DOHH2 (cell line): Measurements from ENCODE around the gene HCRTR1.

ENCODE experiments used
- EZH2phosphoT487 ChIP-seq: fragments of 200-600 bp; sonication (generic); IDR thresholded peaks from 2 replicates; pipeline ENCODE4 v1.6.1; 2017; ENCODE audit warnings: borderline replicate concordance, mild to moderate bottlenecking, antibody characterized with exemption, low read length, moderate library complexity, mixed read lengths
- TF ChIP-seq, protein P1 (sequence below): fragments of 200-600 bp; sonication (generic); IDR thresholded peaks from one replicate; pipeline ENCODE4 v1.5.1; 2014; ENCODE audit warnings: antibody characterized with exemption, mild to moderate bottlenecking, low read depth, low read length; ENCODE audit not compliant: poor library complexity, severe bottlenecking

DNA sequence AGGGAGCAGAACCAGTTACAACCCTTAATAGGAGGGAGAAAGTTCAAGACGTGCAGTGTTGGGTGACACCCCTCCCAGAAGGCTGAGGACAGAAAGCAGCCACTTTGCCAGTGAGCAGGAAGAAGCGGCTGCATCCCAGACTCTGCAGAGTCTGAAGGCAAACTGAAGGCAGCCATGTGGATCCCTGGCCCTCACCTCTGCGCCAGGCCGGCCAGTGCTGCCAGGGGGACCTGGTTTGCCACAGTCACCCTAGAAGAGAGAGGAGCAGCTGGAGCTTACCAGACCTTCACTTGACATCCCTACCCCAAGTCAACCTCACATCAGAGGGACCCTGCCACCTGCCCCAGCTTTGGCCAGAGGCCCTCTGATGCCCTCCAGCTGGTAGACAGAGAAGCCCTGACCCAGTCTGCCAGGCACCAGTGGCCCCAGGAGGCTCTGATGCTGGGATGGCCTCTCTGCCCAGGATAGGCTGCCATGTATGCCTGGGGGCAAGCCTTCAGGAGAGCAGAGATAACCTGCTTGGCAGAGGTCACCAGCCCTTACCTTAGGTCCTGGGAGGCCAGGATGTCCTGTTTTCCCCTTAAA, 43.5 kb downstream of the HCRTR1 start:
- TF ChIP-seq, protein P1, sequence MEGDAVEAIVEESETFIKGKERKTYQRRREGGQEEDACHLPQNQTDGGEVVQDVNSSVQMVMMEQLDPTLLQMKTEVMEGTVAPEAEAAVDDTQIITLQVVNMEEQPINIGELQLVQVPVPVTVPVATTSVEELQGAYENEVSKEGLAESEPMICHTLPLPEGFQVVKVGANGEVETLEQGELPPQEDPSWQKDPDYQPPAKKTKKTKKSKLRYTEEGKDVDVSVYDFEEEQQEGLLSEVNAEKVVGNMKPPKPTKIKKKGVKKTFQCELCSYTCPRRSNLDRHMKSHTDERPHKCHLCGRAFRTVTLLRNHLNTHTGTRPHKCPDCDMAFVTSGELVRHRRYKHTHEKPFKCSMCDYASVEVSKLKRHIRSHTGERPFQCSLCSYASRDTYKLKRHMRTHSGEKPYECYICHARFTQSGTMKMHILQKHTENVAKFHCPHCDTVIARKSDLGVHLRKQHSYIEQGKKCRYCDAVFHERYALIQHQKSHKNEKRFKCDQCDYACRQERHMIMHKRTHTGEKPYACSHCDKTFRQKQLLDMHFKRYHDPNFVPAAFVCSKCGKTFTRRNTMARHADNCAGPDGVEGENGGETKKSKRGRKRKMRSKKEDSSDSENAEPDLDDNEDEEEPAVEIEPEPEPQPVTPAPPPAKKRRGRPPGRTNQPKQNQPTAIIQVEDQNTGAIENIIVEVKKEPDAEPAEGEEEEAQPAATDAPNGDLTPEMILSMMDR, result no peak
- TF ChIP-seq EZH2phosphoT487, result no peak
